ENCODE data around the gene CARD11. TPM values are rescaled to one million over a fixed set of nuclear protein-coding genes. Genes with fewer than 3 reads are reported as not detected.
A peak's percentile ranks its signal among the peaks of the same experiment; 100 is the strongest.

Gene CARD11
- total and polyA plus RNA-seq, 10 donors, result 30.3 to 72.6 (median 48.8) TPM

- Histone ChIP-seq H3K4me3 (no peak overlapping the region), H3K27ac (no peak overlapping the region), H3K9me3 (no peaks in the 10 kb centered on the region), H3K4me1 (no peaks in the 10 kb centered on the region), H3K27me3 (replicated peaks in 1 of 7) (peaks cover 0 to 12% (median 0%) of the 10 kb centered on the region in 7 donors), H3K36me3 (peaks cover 0 to 100% (median 65%) of the 10 kb centered on the region in 6 donors)
- intact Hi-C loops (cut with DNase I; ENCODE audit: low total_unique reads), result no loop called here
- 85 to 95% (median 89%) methylated on average over 8 of the region's 8 CpGs for WGBS, 5 donors
- DNase-seq, result peak; percentile 28
- TF ChIP-seq CTCF (IDR thresholded peaks at IDR 0.05 in 8 of 11, conservative IDR thresholded peaks at IDR 0.05 in 3 of 11) (no peak), POLR2A (IDR thresholded peaks at IDR 0.05) (no peak), POLR2AphosphoS5 (IDR thresholded peaks at IDR 0.05) (no peak)
Measured at GRCh38 chr7:2936301-2936700, 107.4 kb downstream of the CARD11 start.

GRCh38 chr7:2934984-2935740 lies 108.5 kb downstream of the CARD11 start:
- no peak for TF ChIP-seq POLR2A (IDR thresholded peaks at IDR 0.05)
- no peak for TF ChIP-seq CTCF (IDR thresholded peaks at IDR 0.05 in 8 of 11, conservative IDR thresholded peaks at IDR 0.05 in 3 of 11)
- TF ChIP-seq POLR2AphosphoS5 (IDR thresholded peaks at IDR 0.05), result no peak
- Histone ChIP-seq H3K27me3 (replicated peaks in 1 of 7) (peaks cover 0 to 15% (median 0%) of the 10 kb centered on the region in 7 donors), H3K36me3 (peaks cover 0 to 100% (median 69%) of the 10 kb centered on the region in 6 donors), H3K9me3 (no peaks in the 10 kb centered on the region), H3K27ac (no peak overlapping the region), H3K4me1 (no peaks in the 10 kb centered on the region), H3K4me3 (no peak overlapping the region)
- 89 to 94% (median 90%) methylated on average over 14 to 20 of the region's 20 CpGs for WGBS, 5 donors
- intact Hi-C loops (cut with DNase I; ENCODE audit: low total_unique reads), result no loop called here
- peak; percentile 68 for DNase-seq

- no peak overlapping the region for H3K27ac ChIP-seq
- H3K27me3 ChIP-seq (replicated peaks in 1 of 7), result peaks cover 0 to 21% (median 0%) of the 10 kb centered on the region in 7 donors
- no peaks in the 10 kb centered on the region for H3K9me3 ChIP-seq
- no peak overlapping the region for H3K4me3 ChIP-seq
- peak; percentile 61 for DNase-seq
- H3K4me1 ChIP-seq, result no peaks in the 10 kb centered on the region
- WGBS, 5 donors, result 79 to 90% (median 86%) methylated on average over 13 to 15 of the region's 15 CpGs
- TF ChIP-seq CTCF (IDR thresholded peaks at IDR 0.05 in 8 of 11, conservative IDR thresholded peaks at IDR 0.05 in 3 of 11), result no peak
- TF ChIP-seq POLR2A (IDR thresholded peaks at IDR 0.05), result no peak
- TF ChIP-seq POLR2AphosphoS5 (IDR thresholded peaks at IDR 0.05), result no peak
- H3K36me3 ChIP-seq, result peaks cover 0 to 100% (median 72%) of the 10 kb centered on the region in 6 donors
- intact Hi-C loops (cut with DNase I; ENCODE audit: low total_unique reads), result no loop called here
Measured at GRCh38 chr7:2934211-2934731, 109.4 kb downstream of the CARD11 start.

Data from spleen (tissue), 11 donors.